GM21526 (cell line): Measurements from ENCODE around the gene FARP2.
"Not testable (repeated sequence)": the region's sequence is repeated elsewhere in the genome, so short reads cannot be mapped to it uniquely, and the experiment has no call there.

Experiments
- ATAC-seq: cut with Tn5 transposase; IDR thresholded peaks from one replicate; pipeline ENCODE4 v1.9.1; 2021; ENCODE audit warnings: moderate library complexity; ENCODE audit not compliant: unreplicated experiment, low FRiP score

Gene FARP2

GRCh38 chr2:241359481-241360045, 3.5 kb downstream of the FARP2 start:
- no peak for ATAC-seq

GRCh38 chr2:241363426-241363825, 7.3 kb downstream of the FARP2 start:
- no peak for ATAC-seq

DNA sequence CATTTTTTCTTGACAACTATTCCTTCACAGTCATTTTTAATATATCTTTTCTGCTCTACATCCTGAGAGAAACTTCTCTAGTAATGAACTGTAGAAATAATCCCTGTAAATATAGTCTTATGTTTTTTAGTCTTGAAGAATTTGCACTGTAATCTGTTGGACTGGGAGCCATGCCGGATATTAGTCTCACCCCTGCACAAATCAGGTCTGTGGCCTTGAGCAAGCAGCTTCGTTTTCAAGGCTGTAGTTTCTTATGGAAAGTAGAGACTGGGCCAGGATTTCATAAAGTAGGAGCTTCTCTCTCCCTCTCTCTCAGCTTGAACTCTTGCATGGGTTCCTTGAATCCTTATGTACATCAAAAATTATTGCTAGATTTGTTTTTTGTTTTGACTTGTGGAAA, 8.7 kb downstream of the FARP2 start:
- ATAC-seq, result no peak

DNA sequence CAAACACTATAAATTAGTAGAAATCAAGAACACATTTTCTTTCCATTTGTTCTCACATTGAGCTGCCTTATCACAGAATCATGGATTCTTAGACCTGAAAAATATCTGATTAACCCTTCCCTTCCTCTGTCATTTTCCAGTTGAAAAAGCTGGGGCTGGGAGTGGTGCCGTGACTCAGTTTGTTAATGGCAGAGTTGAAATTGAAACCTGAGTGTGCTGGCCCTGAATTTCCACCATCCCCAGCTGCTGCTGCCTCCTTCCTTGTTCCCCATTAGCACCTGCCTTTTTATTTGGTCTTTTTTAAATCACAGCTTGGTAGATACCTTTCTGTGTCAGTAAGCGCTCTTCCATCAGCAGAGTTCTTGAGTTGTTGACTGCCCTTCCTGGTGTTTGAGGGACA, 10.6 kb downstream of the FARP2 start:
- ATAC-seq, result no peak

DNA sequence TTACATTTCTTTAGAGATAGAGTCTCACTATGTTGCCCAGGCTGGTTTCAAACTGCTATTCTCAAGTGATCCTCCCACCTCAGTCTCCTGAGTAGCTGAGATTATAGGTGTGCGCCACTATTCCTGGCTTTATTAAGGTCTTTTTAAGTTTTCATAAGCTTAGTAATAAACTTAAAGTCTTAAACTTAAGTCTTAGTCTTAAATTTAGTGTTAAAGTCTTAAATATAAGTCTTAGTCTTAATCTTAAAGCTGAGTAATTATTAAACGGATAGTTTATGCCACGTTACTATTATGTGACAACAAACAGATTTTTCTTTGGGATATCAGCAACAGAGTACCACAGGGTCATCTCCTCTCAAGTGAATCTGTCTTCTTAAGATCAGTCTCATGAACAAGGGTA, 12.6 kb downstream of the FARP2 start:
- no peak for ATAC-seq

GRCh38 chr2:241372361-241372992, 16.4 kb downstream of the FARP2 start:
- ATAC-seq, result no peak

DNA sequence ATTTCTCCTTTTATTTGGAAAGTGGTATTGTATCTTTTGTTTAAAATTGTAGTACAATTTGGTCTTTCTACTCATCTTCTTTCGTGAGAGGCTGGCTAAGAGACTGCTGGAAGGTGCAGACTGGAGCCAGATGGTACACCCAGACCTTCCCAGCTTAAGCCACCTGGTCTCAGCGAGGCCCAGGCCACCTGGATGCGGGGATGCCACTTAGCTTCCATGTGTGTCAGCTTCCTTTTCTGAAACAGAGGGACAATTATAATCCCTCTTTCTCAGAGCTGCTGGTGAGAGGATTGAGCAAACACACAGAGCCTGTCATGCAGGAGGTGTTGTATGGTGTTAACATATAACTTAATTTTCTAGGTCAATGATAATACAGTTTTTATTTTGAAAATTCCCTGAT, 17.4 kb downstream of the FARP2 start:
- no peak for ATAC-seq

DNA sequence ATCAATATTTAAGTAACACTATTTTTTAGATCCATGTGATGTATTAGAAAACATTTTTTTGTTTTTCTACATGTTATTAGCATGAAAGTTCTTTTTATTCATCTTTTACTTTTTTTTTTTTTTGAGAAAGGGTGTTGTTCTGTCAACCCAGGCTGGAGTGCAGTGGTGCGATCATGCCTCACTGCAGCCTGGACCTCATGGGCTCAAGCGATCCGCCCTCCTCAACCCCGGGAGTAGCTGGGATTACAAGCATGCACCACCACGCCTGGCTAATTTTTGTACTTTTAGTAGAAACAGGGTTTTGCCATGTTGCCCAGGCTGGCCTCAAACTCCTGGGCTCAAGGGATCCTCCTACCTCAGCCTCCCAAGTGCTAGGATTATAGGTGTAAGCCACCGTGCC, 17.8 kb downstream of the FARP2 start:
- not testable (repeated sequence) for ATAC-seq

GRCh38 chr2:241375300-241375699, 19.2 kb downstream of the FARP2 start:
- ATAC-seq, result no peak

GRCh38 chr2:241376808-241377207, 20.7 kb downstream of the FARP2 start:
- no peak for ATAC-seq

GRCh38 chr2:241378816-241379215, 22.7 kb downstream of the FARP2 start:
- no peak for ATAC-seq

GRCh38 chr2:241379481-241380480, 23.7 kb downstream of the FARP2 start:
- no peak for ATAC-seq

DNA sequence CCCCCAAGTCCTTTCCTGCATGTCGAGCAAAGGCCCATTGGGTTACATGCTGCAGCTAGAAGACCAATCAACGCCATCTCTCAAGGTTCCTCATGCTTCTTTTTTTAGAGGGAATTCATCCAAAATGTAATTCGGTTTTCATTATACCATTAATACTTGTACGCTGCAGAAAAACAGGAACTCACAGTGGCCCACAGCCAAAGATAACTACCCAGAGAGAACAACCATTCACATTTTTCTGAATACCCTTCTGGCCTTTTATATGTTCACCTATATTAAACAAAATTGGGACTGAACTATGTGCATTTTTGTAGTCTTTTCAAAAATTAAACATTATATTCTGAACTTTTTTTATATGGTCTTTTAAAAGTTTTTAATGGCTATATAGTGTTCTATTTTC, 25.8 kb downstream of the FARP2 start:
- no peak for ATAC-seq

DNA sequence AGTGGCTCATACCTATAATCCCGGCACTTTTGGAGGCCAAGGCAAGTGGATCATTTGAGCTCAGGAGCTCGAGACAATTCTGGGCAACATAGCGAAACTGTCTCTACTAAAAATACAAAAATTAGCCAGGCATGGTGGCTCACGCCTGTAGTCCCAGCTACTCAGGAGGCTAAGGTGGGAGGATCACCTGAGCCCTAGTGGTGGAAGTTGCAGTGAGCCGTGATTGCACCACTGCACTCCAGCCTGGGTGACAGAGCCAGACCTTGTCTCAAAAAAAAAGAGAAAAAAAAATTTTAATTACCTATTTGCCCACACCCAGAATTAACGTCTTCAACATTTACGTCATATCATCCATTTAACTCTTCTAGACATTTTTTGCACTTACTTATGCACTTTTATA, 29.4 kb downstream of the FARP2 start:
- ATAC-seq, result not testable (repeated sequence)

DNA sequence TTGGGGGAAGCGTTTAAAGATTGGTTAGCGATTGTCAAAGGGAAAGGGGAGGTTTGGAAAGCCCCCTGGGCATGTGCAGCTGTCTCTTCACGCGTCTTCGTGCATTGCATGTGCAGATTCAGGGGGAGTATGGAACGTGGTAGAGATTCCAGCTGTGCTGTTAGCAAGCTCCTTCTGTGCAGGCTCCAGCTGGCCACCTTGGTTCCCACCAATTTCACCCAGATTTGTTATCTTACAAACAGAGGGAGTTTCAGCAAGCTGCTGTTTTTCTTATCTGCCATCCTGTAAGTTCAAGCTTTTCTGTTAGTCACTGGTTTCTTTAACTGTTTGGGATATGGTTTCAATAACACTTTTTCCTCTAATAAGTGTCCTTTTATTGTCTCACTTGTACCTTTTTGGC, 30.4 kb downstream of the FARP2 start:
- ATAC-seq, result no peak

GRCh38 chr2:241389697-241390096, 33.6 kb downstream of the FARP2 start:
- ATAC-seq, result no peak

DNA sequence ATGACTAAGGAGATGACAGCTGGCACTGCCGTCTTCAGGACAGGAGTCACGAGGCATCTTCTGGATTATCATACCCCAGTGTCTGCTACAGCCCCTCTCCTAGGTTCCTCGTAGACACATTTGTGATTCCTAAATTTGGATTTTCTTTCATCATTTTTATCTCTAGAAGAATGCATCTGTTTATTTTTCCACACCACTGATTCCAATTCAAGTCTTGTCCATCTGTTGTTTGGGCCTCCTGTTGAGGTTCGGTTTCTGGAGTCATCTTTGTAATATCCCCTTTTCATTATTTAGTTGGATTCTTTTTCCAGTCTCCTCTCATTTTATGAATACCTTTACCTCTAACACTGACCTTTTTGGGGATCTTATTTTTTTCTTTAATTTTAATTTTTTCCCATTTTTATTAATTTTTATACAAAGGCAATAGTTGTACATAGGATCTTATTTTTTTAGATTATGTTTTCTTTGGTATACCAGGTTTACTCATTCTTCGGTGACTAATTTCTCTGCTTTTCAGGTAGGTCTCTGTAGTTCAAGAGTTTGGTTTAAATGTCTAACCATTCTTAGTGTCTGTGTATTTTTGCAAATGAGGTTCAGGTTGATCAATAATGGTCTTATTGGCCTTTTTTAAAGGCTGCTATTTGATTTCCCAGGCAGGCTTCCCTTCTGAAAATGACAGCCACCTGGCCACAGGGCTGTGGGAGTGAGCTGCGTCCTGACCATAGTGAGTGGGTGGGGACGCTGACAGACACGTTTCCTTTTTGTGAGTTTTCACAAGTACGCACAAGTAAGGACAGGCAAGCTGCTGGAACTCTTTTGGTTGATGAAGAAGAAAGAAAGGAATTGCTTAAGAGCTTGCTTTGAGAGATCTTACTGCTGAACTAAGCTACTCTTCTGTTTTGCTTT, 34.5 kb downstream of the FARP2 start:
- ATAC-seq, result no peak

GRCh38 chr2:241391892-241392665, 36.0 kb downstream of the FARP2 start:
- ATAC-seq, result no peak

GRCh38 chr2:241392753-241393152, 36.7 kb downstream of the FARP2 start:
- not testable (repeated sequence) for ATAC-seq
